SK-N-SH (cell line): Measurements from ENCODE around the gene PRKCA. TPM values are rescaled to one million over a fixed set of nuclear protein-coding genes. Genes with fewer than 3 reads are reported as not detected.

Experiments
- EZH2phosphoT487 ChIP-seq: fragments of 200-600 bp; sonication (generic); IDR thresholded peaks from 2 replicates; pipeline ENCODE4 v1.6.1; 2017; ENCODE audit warnings: low read depth, mixed run types, mild to moderate bottlenecking, antibody characterized with exemption, moderate library complexity, borderline replicate concordance
- FOXM1 ChIP-seq: IDR thresholded peaks from 2 replicates; pipeline ENCODE4 v1.4.0; 2012; ENCODE audit warnings: low read depth, mild to moderate bottlenecking
- GATA2 ChIP-seq: sonication (generic); formaldehyde crosslinking; IDR thresholded peaks from 2 replicates; pipeline ENCODE4 v1.5.0; 2020; ENCODE audit warnings: mild to moderate bottlenecking, missing genetic modification reagents
- IRF3 ChIP-seq: fragments of 150-350 bp; IDR thresholded peaks from 2 replicates; pipeline ENCODE4 v1.6.1; 2016; ENCODE audit warnings: mild to moderate bottlenecking, low read depth, low read length
- MEF2A ChIP-seq: IDR thresholded peaks from 2 replicates; pipeline ENCODE4 v1.4.0; 2012; ENCODE audit warnings: low read depth, borderline replicate concordance
- RXRA ChIP-seq: IDR thresholded peaks from 2 replicates; pipeline ENCODE4 v1.4.0; 2012; ENCODE audit warnings: low read depth, mild to moderate bottlenecking, borderline replicate concordance
- TAF1 ChIP-seq: IDR thresholded peaks from 2 replicates; pipeline ENCODE4 v1.6.1; 2012; ENCODE audit warnings: low read depth, mild to moderate bottlenecking, low read length, moderate library complexity, borderline replicate concordance
- polyA plus RNA-seq, 3 experiments: library from polyadenylated mRNA; depleted of rRNA; stranded (reverse); fragments of >200 nt; gene quantifications; 2 replicates each; pipeline ENCODE4 v1.2.3, GENCODE V29; 2012
- small RNA-seq, 7 experiments: library from RNA; depleted of rRNA; stranded (forward); fragments of <200 nt; gene quantifications; one replicate each; pipeline ENCODE3, GENCODE V24; 2012

The PRKCA gene
- polyA plus RNA-seq, 1 of the 3 experiments (the other 2 are of a cell fraction): 108 TPM

- TF ChIP-seq TAF1: no peak
- TF ChIP-seq MEF2A: no peak
- no peak for TF ChIP-seq GATA2 (CRISPR knock-in tag)
- TF ChIP-seq FOXM1: no peak
- no peak for TF ChIP-seq IRF3
- TF ChIP-seq RXRA: no peak
- TF ChIP-seq EZH2phosphoT487: no peak
Measured at GRCh38 chr17:66860204-66860603, 557.8 kb downstream of the PRKCA start (continued).

Small RNA genes within 50 kb of the gene (small RNA-seq; reads per million reads assigned to genes)
- gene MIR634 (0 reads per million in 7 experiments), gene RN7SL735P (0 reads per million in 7 experiments), gene RNA5SP444 (0 to 0.53 (median 0) reads per million in 7 experiments), gene RNA5SP445 (0 reads per million in 7 experiments), gene RNU6-928P (0 reads per million in 7 experiments)

Other genes with a start within 250 kb of the PRKCA start
- gene CEP112, start 110.5 kb upstream of the PRKCA start, polyA plus RNA-seq (2012; rRNA removed): 7.9 and 10.6 TPM in 2 replicates
- gene APOH, start 73.2 kb upstream of the PRKCA start, polyA plus RNA-seq (2012; rRNA removed): not detected in 2 replicates